Mucosa of rectum (tissue), 2 donors: ENCODE measurements around the gene ZFHX3.
"Not testable (repeated sequence)": the region's sequence is repeated elsewhere in the genome, so short reads cannot be mapped to it uniquely, and the experiment has no call there.

Experiments
- H3K27ac ChIP-seq, 2 donors: one replicate each; pipeline ENCODE4 v1.7.0; 2013; ENCODE audit warnings: inconsistent platforms in 2 of 2, low read depth in 2 of 2, low read length in 2 of 2
- H3K27me3 ChIP-seq, 2 donors: one replicate each; pipeline ENCODE4 v1.7.0; 2013; ENCODE audit warnings: low read length in 2 of 2; ENCODE audit not compliant: control insufficient read depth in 2 of 2, insufficient read depth in 2 of 2
- H3K36me3 ChIP-seq, 2 donors: one replicate each; pipeline ENCODE4 v1.7.0; 2013; ENCODE audit warnings: low read length in 2 of 2; ENCODE audit not compliant: control insufficient read depth in 2 of 2, insufficient read depth in 2 of 2
- H3K4me1 ChIP-seq, 2 donors: one replicate each; pipeline ENCODE4 v1.7.0; 2013; ENCODE audit warnings: low read length in 2 of 2, mild to moderate bottlenecking in 1 of 2; ENCODE audit not compliant: control insufficient read depth in 2 of 2, insufficient read depth in 2 of 2
- H3K4me3 ChIP-seq, 2 donors: one replicate each; pipeline ENCODE4 v1.7.0; 2013; ENCODE audit warnings: low read length in 2 of 2
- H3K9ac ChIP-seq, 2 donors: one replicate each; pipeline ENCODE4 v1.7.0; 2013; ENCODE audit warnings: low read length in 2 of 2, low read depth in 1 of 2, mild to moderate bottlenecking in 1 of 2
- H3K9me3 ChIP-seq, 2 donors: one replicate each; pipeline ENCODE4 v1.7.0; 2013; ENCODE audit warnings: low read length in 2 of 2; ENCODE audit not compliant: control insufficient read depth in 2 of 2
- donor health status: healthy.
- donor health status: Normal muscosa, but diverticular disease.

ZFHX3 gene

DNA sequence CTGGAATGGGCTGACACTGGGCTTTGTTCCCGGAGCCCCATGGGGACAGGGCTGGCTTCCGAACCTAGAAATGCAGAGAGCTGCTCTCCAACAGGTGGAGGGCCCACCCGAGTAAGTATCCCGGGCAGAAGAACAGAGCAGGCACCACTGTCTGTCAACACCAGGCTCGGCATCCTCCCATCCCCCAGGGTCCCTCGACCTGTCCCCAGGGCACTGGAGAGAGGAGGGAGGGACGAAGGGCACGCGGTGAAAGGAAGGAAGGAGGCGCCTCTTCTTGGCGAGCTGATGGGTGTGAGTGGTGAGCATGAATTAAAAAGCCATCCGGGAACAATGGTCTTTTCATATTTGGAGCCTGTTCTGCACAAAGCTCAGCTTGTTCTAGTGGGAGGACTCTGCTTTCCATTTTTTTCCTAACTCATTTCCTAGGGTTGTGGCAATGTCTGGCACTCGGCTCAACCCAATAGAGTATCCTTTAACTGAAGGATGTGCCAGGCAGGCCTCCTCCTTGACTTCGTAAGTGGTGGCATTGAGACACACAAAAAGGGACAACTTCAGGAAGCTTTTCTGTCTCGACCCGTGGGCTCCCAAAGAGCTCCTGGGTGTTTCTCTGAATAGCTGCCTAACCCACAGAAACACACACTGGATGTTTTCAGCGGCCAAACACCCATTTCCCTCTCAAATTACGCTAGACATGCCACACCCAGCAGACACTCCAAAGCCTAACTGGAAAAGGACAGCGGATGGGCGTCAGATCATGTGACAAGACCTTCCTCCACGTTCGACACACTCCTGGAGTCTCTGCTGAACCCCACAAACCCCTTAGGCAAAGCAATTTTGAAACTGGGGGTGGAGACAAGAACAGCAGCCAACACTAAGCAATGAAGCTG is 47.7 kb downstream of the ZFHX3 start:
- Histone ChIP-seq H3K4me1 (peaks cover 13 to 23% of the 10 kb centered on the region in 2 donors), H3K4me3 (no peak overlapping the region), H3K9ac (no peak overlapping the region), H3K9me3 (no peaks in the 10 kb centered on the region), H3K27me3 (no peaks in the 10 kb centered on the region), H3K36me3 (no peaks in the 10 kb centered on the region), H3K27ac (no peak overlapping the region)

DNA sequence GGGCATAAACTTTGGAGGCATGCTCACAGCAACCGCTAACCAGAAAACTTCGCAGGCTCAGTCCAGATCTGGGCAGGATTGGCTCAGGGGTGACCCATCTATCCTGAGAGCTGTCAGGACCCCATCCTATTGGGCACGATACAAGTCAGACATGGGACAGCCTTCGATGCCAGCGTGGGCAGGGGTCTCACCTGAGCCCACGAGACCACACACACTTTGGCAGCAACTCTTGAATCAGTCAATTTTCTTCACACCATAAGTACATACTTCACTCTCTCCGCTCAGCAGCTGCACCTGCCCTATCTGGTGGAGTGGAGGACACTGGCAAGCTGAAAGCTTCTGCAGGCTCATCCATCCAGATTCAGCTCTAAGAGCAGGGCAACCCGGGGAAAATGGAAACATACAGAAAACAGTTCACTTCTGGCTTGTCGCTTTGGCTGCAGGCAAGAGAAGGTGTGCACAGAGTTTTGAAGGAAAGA is 48.3 kb downstream of the ZFHX3 start:
- Histone ChIP-seq H3K9ac (no peak overlapping the region), H3K4me3 (no peak overlapping the region), H3K36me3 (no peaks in the 10 kb centered on the region), H3K9me3 (no peaks in the 10 kb centered on the region), H3K27ac (no peak overlapping the region), H3K27me3 (no peaks in the 10 kb centered on the region), H3K4me1 (peaks cover 13 to 23% of the 10 kb centered on the region in 2 donors)

DNA sequence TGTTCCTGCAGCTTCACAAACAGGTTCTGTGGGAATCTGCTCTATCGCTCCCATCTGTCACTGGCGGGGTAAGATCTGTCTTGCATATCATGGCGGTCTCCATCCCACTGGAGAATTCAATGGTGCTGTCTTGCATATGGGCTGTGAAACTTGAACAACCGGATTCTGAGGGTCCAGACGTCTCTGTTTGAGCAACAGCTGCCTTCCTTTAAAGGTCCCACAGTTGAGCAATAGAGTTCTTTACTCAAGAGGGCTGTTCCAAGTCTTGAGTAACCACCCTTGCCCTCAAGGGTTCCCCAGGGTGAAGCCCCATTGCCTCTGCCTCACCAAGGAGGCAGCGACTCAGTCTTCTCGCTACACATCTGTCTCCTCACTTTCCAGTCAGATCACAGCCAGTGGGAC is 50.8 kb downstream of the ZFHX3 start:
- Histone ChIP-seq H3K4me1 (peaks cover 13 to 23% of the 10 kb centered on the region in 2 donors), H3K36me3 (no peaks in the 10 kb centered on the region), H3K27me3 (no peaks in the 10 kb centered on the region), H3K9me3 (no peaks in the 10 kb centered on the region), H3K27ac (no peak overlapping the region), H3K9ac (no peak overlapping the region), H3K4me3 (no peak overlapping the region)

DNA sequence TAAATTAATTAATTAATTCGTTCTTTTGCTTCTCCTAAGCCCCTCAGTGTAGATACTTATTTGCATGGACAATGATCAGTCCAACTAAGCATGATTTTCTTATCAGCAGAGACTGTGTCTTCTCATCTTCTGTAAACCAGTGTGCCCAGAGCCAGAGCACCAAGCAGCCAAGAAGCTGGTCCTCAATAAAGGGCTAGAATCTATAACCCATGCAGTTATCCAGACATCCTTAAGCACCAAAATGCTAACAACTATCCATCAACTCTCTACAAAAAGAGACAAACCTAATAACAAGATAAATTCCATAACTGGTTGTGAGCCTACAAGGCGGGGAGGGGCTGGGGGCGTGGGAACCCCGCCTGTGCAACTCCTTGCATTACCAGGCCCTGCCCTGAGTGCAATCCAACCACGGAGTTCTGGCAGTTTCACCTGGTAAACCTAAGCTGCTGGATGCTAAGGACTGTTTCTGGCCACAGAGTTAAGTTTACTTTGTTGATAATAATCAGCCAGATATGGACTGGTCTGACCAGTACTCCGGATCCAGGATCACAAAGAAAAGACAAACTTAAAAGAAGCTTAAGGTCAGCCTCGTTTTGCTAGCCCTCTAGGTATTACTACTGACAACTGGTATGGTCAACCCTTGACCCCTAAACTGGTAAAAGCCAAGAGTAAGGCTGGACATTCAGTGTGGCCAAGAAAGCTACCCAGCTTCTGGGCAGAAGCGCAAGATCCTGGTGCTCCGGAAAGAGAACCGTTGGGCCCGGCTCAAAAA is 51.5 kb downstream of the ZFHX3 start:
- no peaks in the 10 kb centered on the region for H3K36me3 ChIP-seq
- H3K9ac ChIP-seq, result no peak overlapping the region
- no peaks in the 10 kb centered on the region for H3K9me3 ChIP-seq
- no peak overlapping the region for H3K27ac ChIP-seq
- H3K4me3 ChIP-seq, result no peak overlapping the region
- H3K4me1 ChIP-seq, result peaks cover 13 to 23% of the 10 kb centered on the region in 2 donors
- no peaks in the 10 kb centered on the region for H3K27me3 ChIP-seq

DNA sequence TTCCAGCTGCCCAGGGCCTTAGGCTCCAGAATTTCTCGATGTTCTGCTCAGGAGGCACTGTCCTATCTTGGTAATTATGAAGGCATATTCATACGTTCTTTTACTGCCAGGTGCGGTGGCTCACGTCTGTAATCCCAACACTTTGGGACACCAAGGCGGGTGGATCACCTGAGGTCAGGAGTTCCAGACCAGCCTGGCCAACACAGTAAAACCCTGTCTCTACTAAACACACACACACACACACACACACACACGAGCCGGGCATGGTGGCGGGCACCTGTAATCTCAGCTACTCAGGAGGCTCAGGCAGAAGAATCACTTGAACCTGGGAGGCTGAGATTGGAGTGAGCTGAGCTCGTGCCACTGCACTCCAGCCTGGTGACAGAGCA is 52.1 kb downstream of the ZFHX3 start:
- H3K9me3 ChIP-seq, H3K27me3 ChIP-seq, H3K4me3 ChIP-seq, H3K9ac ChIP-seq, H3K36me3 ChIP-seq, H3K27ac ChIP-seq: not testable (repeated sequence)
- H3K4me1 ChIP-seq, result peaks cover 13 to 23% of the 10 kb centered on the region in 2 donors

DNA sequence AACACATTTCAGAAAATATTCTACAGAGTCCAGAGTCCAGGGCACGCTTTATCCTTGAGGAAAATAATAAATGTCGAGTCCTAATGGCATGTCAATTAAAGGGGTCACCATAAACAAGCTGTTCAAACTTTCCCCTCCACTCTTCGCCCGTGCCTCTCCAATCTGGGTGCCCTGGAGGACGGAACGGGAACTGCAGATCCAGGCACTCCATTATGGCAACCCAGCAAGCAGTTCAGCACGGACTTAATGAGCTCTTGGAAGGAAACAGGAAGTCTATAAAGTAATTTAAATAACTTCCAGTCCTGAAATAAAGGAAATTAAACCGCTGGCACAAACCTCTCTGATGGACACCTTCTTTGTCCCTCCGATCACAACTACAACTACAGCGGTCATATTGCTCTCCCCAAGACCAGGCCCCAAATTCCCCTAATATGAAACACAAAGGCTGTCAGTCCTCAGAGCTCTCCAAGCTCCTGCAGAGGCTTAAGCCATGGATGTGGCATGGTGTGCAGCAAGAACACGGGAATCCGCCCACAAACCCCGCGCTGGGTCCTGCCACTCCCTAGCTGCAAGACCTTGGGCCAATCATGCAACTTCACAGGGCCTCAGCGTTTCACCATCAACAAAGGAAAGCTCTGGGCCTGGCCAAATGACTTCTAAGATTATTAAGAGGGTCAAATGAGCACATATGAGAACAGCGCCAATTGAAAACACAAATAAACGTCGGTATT is 52.6 kb downstream of the ZFHX3 start:
- H3K4me3 ChIP-seq, result no peak overlapping the region
- H3K4me1 ChIP-seq, result peaks cover 10 to 20% of the 10 kb centered on the region in 2 donors
- no peaks in the 10 kb centered on the region for H3K36me3 ChIP-seq
- H3K9me3 ChIP-seq, result no peaks in the 10 kb centered on the region
- H3K27me3 ChIP-seq, result no peaks in the 10 kb centered on the region
- no peak overlapping the region for H3K27ac ChIP-seq
- H3K9ac ChIP-seq, result no peak overlapping the region

DNA sequence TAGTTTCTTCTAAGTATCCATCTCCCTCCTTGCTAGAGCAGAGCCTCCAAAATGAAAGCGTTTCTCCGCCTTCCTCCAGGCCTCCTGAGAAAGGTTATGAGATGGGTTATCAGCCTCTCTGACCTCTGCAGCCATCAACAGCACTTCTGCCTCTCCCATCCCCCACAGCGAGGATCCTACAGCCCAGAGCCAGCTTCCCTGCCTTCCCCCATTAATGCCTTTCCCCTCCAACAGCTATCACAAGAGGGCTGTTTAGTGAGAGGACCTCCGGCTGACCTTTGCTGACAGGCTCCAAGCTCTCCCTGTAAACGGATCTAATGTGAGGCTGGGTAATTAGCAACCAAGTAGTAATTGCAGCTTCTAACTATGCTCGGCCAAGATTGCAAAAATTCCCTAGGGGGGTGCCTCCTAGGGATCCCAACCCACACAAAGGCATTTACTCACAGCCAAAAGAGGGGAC is 55.8 kb downstream of the ZFHX3 start:
- no peak overlapping the region for H3K4me3 ChIP-seq
- no peaks in the 10 kb centered on the region for H3K36me3 ChIP-seq
- H3K9ac ChIP-seq, result no peak overlapping the region
- peaks cover 15 to 30% of the 10 kb centered on the region in 2 donors for H3K4me1 ChIP-seq
- H3K27me3 ChIP-seq, result no peaks in the 10 kb centered on the region
- no peaks in the 10 kb centered on the region for H3K9me3 ChIP-seq
- H3K27ac ChIP-seq, result peak overlapping the region in 1 of 2 donors; percentile 20

DNA sequence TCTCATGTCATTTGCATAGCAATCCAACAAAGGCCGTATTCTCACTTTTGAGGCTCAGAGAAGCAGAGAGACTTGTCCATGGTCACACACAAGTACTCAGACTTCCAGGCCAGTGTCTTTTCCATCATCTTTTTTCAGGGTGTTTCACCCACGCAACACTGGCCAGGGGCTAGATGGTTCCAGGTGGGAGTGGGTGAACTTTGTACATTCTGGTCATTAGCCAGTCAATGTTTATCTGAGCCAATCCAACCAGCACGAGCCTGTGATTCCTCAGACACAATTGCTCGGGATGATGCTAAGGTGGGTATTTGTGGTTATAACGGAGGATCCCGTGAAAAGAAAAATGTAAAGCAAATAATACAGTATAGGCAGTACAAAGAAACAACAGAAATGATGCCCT is 56.3 kb downstream of the ZFHX3 start:
- Histone ChIP-seq H3K27ac (peak overlapping the region in 1 of 2 donors; percentile 20), H3K36me3 (no peaks in the 10 kb centered on the region), H3K9ac (no peak overlapping the region), H3K9me3 (no peaks in the 10 kb centered on the region), H3K27me3 (no peaks in the 10 kb centered on the region), H3K4me1 (peaks cover 15 to 27% of the 10 kb centered on the region in 2 donors), H3K4me3 (no peak overlapping the region)

DNA sequence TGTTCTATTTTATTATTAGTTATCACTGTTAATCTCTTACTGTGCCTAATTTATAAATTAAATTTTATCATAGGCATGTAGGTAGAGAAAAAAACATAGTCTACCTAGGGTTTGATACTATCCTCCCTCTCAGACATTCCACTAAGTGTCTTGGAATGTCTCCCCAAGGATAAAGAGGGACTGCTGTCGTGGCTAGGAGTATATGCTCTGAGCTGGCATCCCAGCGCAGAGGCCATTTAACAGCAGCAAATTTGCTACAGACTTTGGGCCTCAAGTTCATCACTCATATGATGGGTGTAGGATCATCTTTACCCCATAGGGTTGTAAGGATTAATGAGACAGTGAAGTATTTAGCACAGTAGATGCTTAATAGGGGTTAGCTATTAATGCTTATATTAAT is 56.7 kb downstream of the ZFHX3 start:
- no peaks in the 10 kb centered on the region for H3K9me3 ChIP-seq
- no peak overlapping the region for H3K27ac ChIP-seq
- H3K9ac ChIP-seq, result no peak overlapping the region
- no peaks in the 10 kb centered on the region for H3K27me3 ChIP-seq
- H3K36me3 ChIP-seq, result no peaks in the 10 kb centered on the region
- H3K4me3 ChIP-seq, result no peak overlapping the region
- H3K4me1 ChIP-seq, result peaks cover 12 to 22% of the 10 kb centered on the region in 2 donors
